Measurements from ENCODE around the gene PTPN22.

Gene PTPN22

GRCh38 chr1:113793878-113794834 is 77.4 kb downstream of the PTPN22 start:
- no peak for DNase-seq (ENCODE audit: low read depth, low spot score)
- no peak overlapping the region for H3K4me3 ChIP-seq (ENCODE audit: low read depth, low read length)
- TF ChIP-seq, protein P1, sequence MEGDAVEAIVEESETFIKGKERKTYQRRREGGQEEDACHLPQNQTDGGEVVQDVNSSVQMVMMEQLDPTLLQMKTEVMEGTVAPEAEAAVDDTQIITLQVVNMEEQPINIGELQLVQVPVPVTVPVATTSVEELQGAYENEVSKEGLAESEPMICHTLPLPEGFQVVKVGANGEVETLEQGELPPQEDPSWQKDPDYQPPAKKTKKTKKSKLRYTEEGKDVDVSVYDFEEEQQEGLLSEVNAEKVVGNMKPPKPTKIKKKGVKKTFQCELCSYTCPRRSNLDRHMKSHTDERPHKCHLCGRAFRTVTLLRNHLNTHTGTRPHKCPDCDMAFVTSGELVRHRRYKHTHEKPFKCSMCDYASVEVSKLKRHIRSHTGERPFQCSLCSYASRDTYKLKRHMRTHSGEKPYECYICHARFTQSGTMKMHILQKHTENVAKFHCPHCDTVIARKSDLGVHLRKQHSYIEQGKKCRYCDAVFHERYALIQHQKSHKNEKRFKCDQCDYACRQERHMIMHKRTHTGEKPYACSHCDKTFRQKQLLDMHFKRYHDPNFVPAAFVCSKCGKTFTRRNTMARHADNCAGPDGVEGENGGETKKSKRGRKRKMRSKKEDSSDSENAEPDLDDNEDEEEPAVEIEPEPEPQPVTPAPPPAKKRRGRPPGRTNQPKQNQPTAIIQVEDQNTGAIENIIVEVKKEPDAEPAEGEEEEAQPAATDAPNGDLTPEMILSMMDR (IDR thresholded peaks at IDR 0.05; ENCODE audit: low read depth, low read length): no peak
- in situ Hi-C loops (cut with HindIII; ENCODE audit: low sequenced_read_pairs): no loop called here

DNA sequence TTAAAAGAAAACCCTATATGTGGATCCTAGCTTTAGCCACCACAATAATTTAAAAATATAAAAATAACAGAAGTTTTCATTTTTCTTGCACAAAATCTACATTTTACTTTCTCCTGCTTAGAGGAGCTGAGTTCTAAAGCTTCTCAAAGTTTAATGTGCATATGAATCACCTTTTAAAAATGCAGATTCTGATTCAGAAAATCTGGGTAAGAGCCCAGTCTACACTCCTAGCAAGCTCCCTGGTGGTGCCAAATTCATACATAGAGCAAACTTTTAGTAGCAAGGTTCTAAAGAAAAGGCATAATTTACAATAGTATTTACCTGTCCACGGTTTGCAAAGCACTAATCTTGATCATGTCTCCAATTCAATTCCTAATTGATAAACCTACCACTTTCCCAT is 78.5 kb downstream of the PTPN22 start:
- no peak overlapping the region for H3K4me3 ChIP-seq (ENCODE audit: low read depth, low read length)
- TF ChIP-seq, protein P1 (IDR thresholded peaks at IDR 0.05; ENCODE audit: low read depth, low read length): no peak
- peak; percentile 65 for DNase-seq (ENCODE audit: low read depth, low spot score)
- in situ Hi-C loops (cut with HindIII; ENCODE audit: low sequenced_read_pairs): no loop called here

GRCh38 chr1:113792471-113792870 is 79.0 kb downstream of the PTPN22 start:
- TF ChIP-seq, protein P1 (IDR thresholded peaks at IDR 0.05; ENCODE audit: low read depth, low read length): no peak
- no peak overlapping the region for H3K4me3 ChIP-seq (ENCODE audit: low read depth, low read length)
- no peak for DNase-seq (ENCODE audit: low read depth, low spot score)
- in situ Hi-C loops (cut with HindIII; ENCODE audit: low sequenced_read_pairs): no loop called here

DNA sequence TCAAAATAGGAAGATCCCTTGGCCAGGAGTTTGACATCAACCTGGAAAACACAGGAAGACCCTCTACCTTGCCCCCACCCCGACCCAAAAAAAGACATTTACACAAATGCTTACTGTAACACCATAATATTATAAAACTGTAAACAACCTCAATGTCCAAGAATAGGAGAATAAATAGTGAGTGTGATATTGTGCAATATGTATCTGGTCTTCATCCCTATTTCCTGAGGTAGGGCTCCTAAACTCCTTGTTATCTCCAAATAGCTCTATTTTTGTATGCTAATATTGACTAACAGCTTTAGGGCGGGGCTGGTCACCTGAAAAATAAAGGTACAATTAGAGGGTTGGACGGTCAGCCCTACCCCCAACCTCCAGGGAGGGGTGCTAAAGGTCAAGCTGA is 82.7 kb downstream of the PTPN22 start:
- TF ChIP-seq, protein P1 (IDR thresholded peaks at IDR 0.05; ENCODE audit: low read depth, low read length): no peak
- in situ Hi-C loops (cut with HindIII; ENCODE audit: low sequenced_read_pairs): no loop called here
- no peak for DNase-seq (ENCODE audit: low read depth, low spot score)
- no peak overlapping the region for H3K4me3 ChIP-seq (ENCODE audit: low read depth, low read length)

DNA sequence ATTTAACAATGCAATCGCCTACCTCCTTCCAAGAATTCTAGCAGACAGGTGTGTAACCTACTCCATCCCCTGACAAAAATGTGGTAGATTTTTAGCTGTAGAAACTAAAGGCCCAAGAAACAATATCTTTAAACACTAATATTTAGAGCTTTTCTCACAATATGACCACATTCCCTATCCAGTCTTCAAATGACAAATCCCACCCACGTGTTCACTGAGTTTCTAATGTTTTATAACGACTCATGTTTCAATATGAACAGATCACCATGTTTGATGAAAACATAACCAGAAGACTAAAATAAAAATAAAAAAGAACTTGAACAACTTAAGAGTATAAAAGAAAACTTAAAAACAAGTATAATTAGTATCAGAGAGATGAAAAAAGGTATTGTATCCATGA is 83.8 kb downstream of the PTPN22 start:
- DNase-seq (ENCODE audit: low read depth, low spot score): no peak
- H3K4me3 ChIP-seq (ENCODE audit: low read depth, low read length): no peak overlapping the region
- TF ChIP-seq, protein P1 (IDR thresholded peaks at IDR 0.05; ENCODE audit: low read depth, low read length): no peak
- in situ Hi-C loops (cut with HindIII; ENCODE audit: low sequenced_read_pairs): no loop called here

DNA sequence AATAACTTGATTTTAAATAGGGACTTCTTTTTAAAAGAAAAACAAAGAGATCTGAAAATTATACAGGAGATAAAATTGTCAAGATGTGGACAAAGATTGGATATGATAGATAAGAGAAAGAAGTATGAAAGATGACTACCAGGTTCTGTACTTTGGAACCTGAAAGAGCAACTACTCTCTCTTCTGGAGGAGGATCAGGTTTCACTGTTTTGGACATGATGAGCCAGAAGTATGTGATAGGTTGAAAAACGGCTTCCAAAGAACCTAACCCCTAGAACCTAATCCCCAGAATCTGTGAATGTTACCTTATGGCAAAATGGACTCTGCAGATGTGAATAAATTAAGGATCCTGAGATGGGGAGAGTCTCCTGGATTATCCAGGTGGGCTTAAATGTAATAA is 85.4 kb downstream of the PTPN22 start:
- no peak overlapping the region for H3K4me3 ChIP-seq (ENCODE audit: low read depth, low read length)
- TF ChIP-seq, protein P1 (IDR thresholded peaks at IDR 0.05; ENCODE audit: low read depth, low read length): no peak
- no peak for DNase-seq (ENCODE audit: low read depth, low spot score)
- in situ Hi-C loops (cut with HindIII; ENCODE audit: low sequenced_read_pairs): no loop called here

Data from astrocyte of the spinal cord (primary cell).